GM12878 (cell line): ENCODE measurements around the gene PREP. TPM values are rescaled to one million over a fixed set of nuclear protein-coding genes. Genes with fewer than 3 reads are reported as not detected.

Experiments used
- ATAC-seq: fragments of 200-7000 bp; cut with Tn5 transposase; 3 replicates; pipeline ENCODE4 v1.9.1; 2020; ENCODE audit warnings: mild to moderate bottlenecking, moderate library complexity
- BruUV-seq: library from RNA; stranded (reverse); fragments of 400-500 nt; replicated peaks from 2 replicates; lab custom pipeline; 2021; lab: Mats Ljungman, UMichigan
- CTCF ChIA-PET: fragments of 300-600 bp; sonication (Branson Sonifier 250); formaldehyde crosslinking; extraction: SDS; loops from one replicate; lab custom pipeline; 2021; ENCODE audit warnings: inconsistent platforms; lab: Yijun Ruan, JAX
- POLR2A ChIA-PET: fragments of 350-600 bp; formaldehyde crosslinking; extraction: SDS; loops from one replicate; lab custom pipeline; 2021; ENCODE audit warnings: inconsistent platforms; lab: Charles Lee
- RAD21 ChIA-PET: fragments of 300-600 bp; sonication (Branson Sonifier 250); formaldehyde crosslinking; loops from one replicate; lab custom pipeline; 2023; ENCODE audit warnings: antibody characterized with exemption; ENCODE audit not compliant: unreplicated experiment; lab: Charles Lee
- SMC1A ChIA-PET: fragments of 300-600 bp; sonication (Branson Sonifier 250); formaldehyde crosslinking; loops from one replicate; lab custom pipeline; 2023; ENCODE audit not compliant: unreplicated experiment, uncharacterized antibody; lab: Charles Lee
- DNase-seq: peaks from one replicate; pipeline ENCODE4 v3.0.0-alpha.2; 2011; ENCODE audit warnings: low read depth, low spot score
- FAIRE-seq: peaks from 3 replicates; lab custom pipeline; 2011; peaks lifted over from hg19 to GRCh38; lab: Jason Lieb, UNC
- H2AFZ ChIP-seq: 2 replicates; pipeline ENCODE4 v1.6.0; 2011; ENCODE audit warnings: low read depth, low read length, control low read depth; ENCODE audit not compliant: control insufficient read depth
- H3K27ac ChIP-seq: 2 replicates; pipeline ENCODE4 v1.5.1; 2011; ENCODE audit warnings: control low read depth; ENCODE audit not compliant: control insufficient read depth, insufficient read depth
- H3K27me3 ChIP-seq, 2 experiments: replicated peaks in 1 of 2; 2 replicates each; pipeline versions ENCODE4 v1.6.0 to v1.6.1; 2011; ENCODE audit warnings: low read length in 1 of 2; ENCODE audit not compliant: control insufficient read depth in 2 of 2, insufficient read depth in 2 of 2
- H3K36me3 ChIP-seq, 2 experiments: 2 replicates each; pipeline ENCODE4 v1.5.1; 2011; ENCODE audit warnings: low read length in 1 of 2; ENCODE audit not compliant: control insufficient read depth in 2 of 2, insufficient read depth in 2 of 2
- H3K4me1 ChIP-seq: 2 replicates; pipeline ENCODE4 v1.6.1; 2011; ENCODE audit warnings: mild to moderate bottlenecking, low read length, moderate library complexity, mixed read lengths; ENCODE audit not compliant: control insufficient read depth, insufficient read depth
- H3K4me2 ChIP-seq: 2 replicates; pipeline ENCODE4 v1.6.0; 2011; ENCODE audit warnings: control low read depth; ENCODE audit not compliant: control insufficient read depth, insufficient read depth
- H3K4me3 ChIP-seq: fragments of 200-600 bp; sonication (generic); 2 replicates; pipeline ENCODE4 v1.5.1; 2016
- H3K79me2 ChIP-seq: 2 replicates; pipeline ENCODE4 v1.6.0; 2011; ENCODE audit warnings: low read length; ENCODE audit not compliant: control insufficient read depth, insufficient read depth
- H3K9ac ChIP-seq: 2 replicates; pipeline ENCODE4 v1.8.0; 2011; ENCODE audit warnings: low read length, control low read depth, mixed read lengths; ENCODE audit not compliant: control insufficient read depth, insufficient read depth
- H3K9me3 ChIP-seq: replicated peaks from 3 replicates; pipeline ENCODE4 v1.5.1; 2011; ENCODE audit warnings: mild to moderate bottlenecking, low read length; ENCODE audit not compliant: control insufficient read depth, insufficient read depth
- H4K20me1 ChIP-seq: 2 replicates; pipeline ENCODE4 v1.6.0; 2011; ENCODE audit not compliant: control insufficient read depth, insufficient read depth
- CEBPZ ChIP-seq: fragments of 150-350 bp; IDR thresholded peaks from 2 replicates; pipeline ENCODE4 v1.6.1; 2016; ENCODE audit warnings: low read depth, low read length
- NR2C2 ChIP-seq: IDR thresholded peaks from 2 replicates; pipeline ENCODE4 v1.6.1; 2011; ENCODE audit warnings: borderline replicate concordance, low read depth; ENCODE audit not compliant: control insufficient read depth, insufficient read length
- NR2F1 ChIP-seq: fragments of 450-650 bp; conservative IDR thresholded peaks from 2 replicates; pipeline ENCODE4 v1.6.1; 2017; ENCODE audit warnings: mild to moderate bottlenecking
- PKNOX1 ChIP-seq: fragments of 450-650 bp; IDR thresholded peaks from 2 replicates; pipeline ENCODE4 v1.6.1; 2016; ENCODE audit warnings: mild to moderate bottlenecking
- WGBS: methylation state at CpG from one replicate; pipeline ENCODE4 v1.1.6; 2016; ENCODE audit warnings: low lambda C conversion rate; ENCODE audit not compliant: insufficient replicate concordance, insufficient coverage; ENCODE audit errors: missing lambda C conversion rate; 5-methylcytosine and 5-hydroxymethylcytosine counted together
- in situ Hi-C: fragments of 300-500 bp; cut with MboI; formaldehyde crosslinking; loops from 9 replicates; pipeline ENCODE4 v1.14.3; 2018; ENCODE audit warnings: mixed read lengths
- intact Hi-C: fragments of 100-400 bp; cut with micrococcal nuclease; formaldehyde crosslinking; loops from one replicate; pipeline ENCODE4 v1.14.2; 2022; ENCODE audit not compliant: unreplicated experiment
- polyA plus RNA-seq, 11 experiments: library from polyadenylated mRNA; depleted of rRNA in 4 of 11; unstranded in 6 of 11; stranded (reverse) in 5 of 11; fragments of >200 nt; fragmentation: Nextera tagmentation in 4 of 11; fragmentation: Illumina TruSeq in 1 of 11; extraction: Ambion mirVana in 4 of 11; extraction: Trizol in 1 of 11; gene quantifications; 1 replicate in 1 of 11; 2 replicates in 10 of 11; pipeline versions ENCODE4 v1.2.1 to v1.2.3, GENCODE V29; 2011 to 2016; ENCODE audit warnings: inconsistent platforms in 2 of 11, missing spikeins in 2 of 11, low read depth in 1 of 11
- total RNA-seq, 4 experiments: library from RNA; depleted of rRNA in 3 of 4; stranded (reverse); fragments of >200 nt in 3 of 4; fragmentation: Illumina TruSeq in 1 of 4; extraction: Trizol in 1 of 4; gene quantifications; 2 replicates each; pipeline versions ENCODE4 v1.2.1 to v1.2.3, GENCODE V29; 2013 to 2021
- TF ChIP-seq, protein P1 (sequence below): fragments of 450-650 bp; IDR thresholded peaks from 2 replicates; pipeline ENCODE4 v1.6.1; 2018; ENCODE audit warnings: borderline replicate concordance, mild to moderate bottlenecking; ENCODE audit not compliant: partially characterized antibody
- TF ChIP-seq, protein P2 (sequence below): IDR thresholded peaks from 2 replicates; pipeline ENCODE4 v1.6.1; 2012; ENCODE audit warnings: low read depth, low read length, improper control_type of control experiment

Gene PREP
- total and polyA plus RNA-seq, 10 of the 15 experiments (the other 5 are each of a cell fraction or from before 2014, with no cell fraction given), result 6.5 to 33.6 (median 18.1) TPM

- H2AFZ ChIP-seq, result no peak overlapping the region
- H3K27me3 ChIP-seq, result no peaks in the 10 kb centered on the region
- peaks cover 33% of the 10 kb centered on the region for H3K79me2 ChIP-seq
- H4K20me1 ChIP-seq, result no peaks in the 10 kb centered on the region
- DNase-seq (no peak), ATAC-seq (no peak), FAIRE-seq (no peak)
- ChIA-PET CTCF (interaction anchor here (0.7 to 2.6 kb wide), 5 partner anchors 9 to 311 kb away, joined by 3 to 14 read pairs (median 7); no protein-coding TSS in a partner anchor), SMC1A (interaction anchor here (0.6 to 2.4 kb wide), 2 partner anchors 27 to 32 kb away, joined by 3 to 12 read pairs; no protein-coding TSS in a partner anchor), POLR2A (interaction anchor here (1.4 kb wide), 1 partner anchor 11 kb away, joined by 5 read pairs; no protein-coding TSS in a partner anchor), RAD21 (interaction anchor here (0.6 to 2.3 kb wide), 2 partner anchors 311 to 924 kb away, joined by 3 to 6 read pairs; no protein-coding TSS in a partner anchor)
- H3K4me2 ChIP-seq, result peak overlapping the region; percentile 48
- BruUV-seq, result no TSS peak
- 0 out of 2 replicates have a peak, but pooled peaks have one; percentile 6 for TF ChIP-seq PKNOX1
- TF ChIP-seq NR2C2, result no peak
- TF ChIP-seq, protein P1, sequence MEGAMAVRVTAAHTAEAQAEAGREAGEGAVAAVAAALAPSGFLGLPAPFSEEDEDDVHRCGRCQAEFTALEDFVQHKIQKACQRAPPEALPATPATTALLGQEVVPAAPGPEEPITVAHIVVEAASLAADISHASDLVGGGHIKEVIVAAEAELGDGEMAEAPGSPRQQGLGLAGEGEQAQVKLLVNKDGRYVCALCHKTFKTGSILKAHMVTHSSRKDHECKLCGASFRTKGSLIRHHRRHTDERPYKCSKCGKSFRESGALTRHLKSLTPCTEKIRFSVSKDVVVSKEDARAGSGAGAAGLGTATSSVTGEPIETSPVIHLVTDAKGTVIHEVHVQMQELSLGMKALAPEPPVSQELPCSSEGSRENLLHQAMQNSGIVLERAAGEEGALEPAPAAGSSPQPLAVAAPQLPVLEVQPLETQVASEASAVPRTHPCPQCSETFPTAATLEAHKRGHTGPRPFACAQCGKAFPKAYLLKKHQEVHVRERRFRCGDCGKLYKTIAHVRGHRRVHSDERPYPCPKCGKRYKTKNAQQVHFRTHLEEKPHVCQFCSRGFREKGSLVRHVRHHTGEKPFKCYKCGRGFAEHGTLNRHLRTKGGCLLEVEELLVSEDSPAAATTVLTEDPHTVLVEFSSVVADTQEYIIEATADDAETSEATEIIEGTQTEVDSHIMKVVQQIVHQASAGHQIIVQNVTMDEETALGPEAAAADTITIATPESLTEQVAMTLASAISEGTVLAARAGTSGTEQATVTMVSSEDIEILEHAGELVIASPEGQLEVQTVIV, result no peak
- TF ChIP-seq, protein P2, sequence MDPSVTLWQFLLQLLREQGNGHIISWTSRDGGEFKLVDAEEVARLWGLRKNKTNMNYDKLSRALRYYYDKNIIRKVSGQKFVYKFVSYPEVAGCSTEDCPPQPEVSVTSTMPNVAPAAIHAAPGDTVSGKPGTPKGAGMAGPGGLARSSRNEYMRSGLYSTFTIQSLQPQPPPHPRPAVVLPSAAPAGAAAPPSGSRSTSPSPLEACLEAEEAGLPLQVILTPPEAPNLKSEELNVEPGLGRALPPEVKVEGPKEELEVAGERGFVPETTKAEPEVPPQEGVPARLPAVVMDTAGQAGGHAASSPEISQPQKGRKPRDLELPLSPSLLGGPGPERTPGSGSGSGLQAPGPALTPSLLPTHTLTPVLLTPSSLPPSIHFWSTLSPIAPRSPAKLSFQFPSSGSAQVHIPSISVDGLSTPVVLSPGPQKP, result no peak
- TF ChIP-seq NR2F1, result no peak
- no peak for TF ChIP-seq CEBPZ
- no peak overlapping the region for H3K4me3 ChIP-seq
- no peaks in the 10 kb centered on the region for H3K9me3 ChIP-seq
- H3K4me1 ChIP-seq, result peaks cover 2% of the 10 kb centered on the region; the same call in 1 of the 2 replicates
- no peak overlapping the region for H3K27ac ChIP-seq
- 89% methylated on average over 5 of the region's 5 CpGs for WGBS
- peaks cover 3 to 20% of the 10 kb centered on the region in 2 experiments for H3K36me3 ChIP-seq
- intact Hi-C loops (no loop called here), in situ Hi-C loops (no loop called here)
- H3K9ac ChIP-seq, result no peak overlapping the region
Measured at GRCh38 chr6:105398859-105399258, 4.0 kb downstream of the PREP start.
